Ishikawa (cell line): ENCODE data around the gene GCGR.

Experiments
- CEBPB ChIP-seq: IDR thresholded peaks from 2 replicates; pipeline ENCODE4 v1.6.1; 2012
- CREB1 ChIP-seq: IDR thresholded peaks from 2 replicates; pipeline ENCODE4 v1.6.1; 2012; ENCODE audit warnings: low read depth
- EGR1 ChIP-seq: IDR thresholded peaks from 2 replicates; pipeline ENCODE4 v1.6.1; 2012
- EP300 ChIP-seq: IDR thresholded peaks from 2 replicates; pipeline ENCODE4 v1.6.1; 2012; ENCODE audit warnings: borderline replicate concordance
- FOXM1 ChIP-seq: IDR thresholded peaks from 2 replicates; pipeline ENCODE4 v1.6.1; 2012; ENCODE audit warnings: low read depth, borderline replicate concordance
- MAX ChIP-seq: IDR thresholded peaks from 2 replicates; pipeline ENCODE4 v1.6.1; 2012
- NFIC ChIP-seq: IDR thresholded peaks from 2 replicates; pipeline ENCODE4 v1.6.1; 2012
- RAD21 ChIP-seq: IDR thresholded peaks from 2 replicates; pipeline ENCODE4 v1.6.1; 2012; ENCODE audit warnings: low read depth
- TAF1 ChIP-seq: IDR thresholded peaks from 2 replicates; pipeline ENCODE4 v1.6.1; 2012; ENCODE audit warnings: low read depth, mild to moderate bottlenecking
- TCF12 ChIP-seq: IDR thresholded peaks from 2 replicates; pipeline ENCODE4 v1.6.1; 2012; ENCODE audit warnings: low read depth
- TEAD4 ChIP-seq: IDR thresholded peaks from 2 replicates; pipeline ENCODE4 v1.6.1; 2012
- YY1 ChIP-seq: IDR thresholded peaks from 2 replicates; pipeline ENCODE4 v1.6.1; 2012; ENCODE audit warnings: low read depth
- ZBTB7A ChIP-seq: IDR thresholded peaks from 2 replicates; pipeline ENCODE4 v1.6.1; 2012; ENCODE audit warnings: low read depth
- TF ChIP-seq, protein P1 (sequence below): IDR thresholded peaks from 2 replicates; pipeline ENCODE4 v1.6.1; 2012; ENCODE audit warnings: low read depth, mild to moderate bottlenecking
- TF ChIP-seq, protein P2 (sequence below): IDR thresholded peaks from 2 replicates; pipeline ENCODE4 v1.6.1; 2012

GCGR gene

DNA sequence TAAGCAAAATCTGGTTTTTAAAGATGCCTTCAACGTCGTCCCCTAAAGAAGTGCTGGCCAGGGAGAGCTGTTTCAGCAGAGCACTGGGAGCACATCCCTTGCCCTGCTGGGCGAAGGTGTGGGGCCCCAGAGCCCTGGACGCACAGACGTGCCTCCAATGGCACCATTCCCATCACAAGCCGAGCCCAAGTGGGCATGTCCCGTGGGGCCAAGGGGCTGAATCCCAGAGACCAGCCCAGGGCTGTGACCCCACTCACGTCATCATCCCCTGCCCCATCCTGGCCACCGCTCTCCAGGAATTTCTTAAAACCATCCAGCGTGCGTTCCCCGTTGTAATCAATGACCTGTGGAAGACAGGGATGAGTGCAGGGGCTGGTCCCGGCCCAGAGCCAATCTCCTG is 40.9 kb downstream of the GCGR start:
- TF ChIP-seq NFIC (no peak), MAX (no peak), CEBPB (no peak), EGR1 (no peak), RAD21 (no peak), TCF12 (no peak), FOXM1 (no peak), CREB1 (no peak), TEAD4 (no peak), ZBTB7A (no peak), YY1 (no peak), EP300 (no peak), TAF1 (no peak)
- TF ChIP-seq, protein P1, sequence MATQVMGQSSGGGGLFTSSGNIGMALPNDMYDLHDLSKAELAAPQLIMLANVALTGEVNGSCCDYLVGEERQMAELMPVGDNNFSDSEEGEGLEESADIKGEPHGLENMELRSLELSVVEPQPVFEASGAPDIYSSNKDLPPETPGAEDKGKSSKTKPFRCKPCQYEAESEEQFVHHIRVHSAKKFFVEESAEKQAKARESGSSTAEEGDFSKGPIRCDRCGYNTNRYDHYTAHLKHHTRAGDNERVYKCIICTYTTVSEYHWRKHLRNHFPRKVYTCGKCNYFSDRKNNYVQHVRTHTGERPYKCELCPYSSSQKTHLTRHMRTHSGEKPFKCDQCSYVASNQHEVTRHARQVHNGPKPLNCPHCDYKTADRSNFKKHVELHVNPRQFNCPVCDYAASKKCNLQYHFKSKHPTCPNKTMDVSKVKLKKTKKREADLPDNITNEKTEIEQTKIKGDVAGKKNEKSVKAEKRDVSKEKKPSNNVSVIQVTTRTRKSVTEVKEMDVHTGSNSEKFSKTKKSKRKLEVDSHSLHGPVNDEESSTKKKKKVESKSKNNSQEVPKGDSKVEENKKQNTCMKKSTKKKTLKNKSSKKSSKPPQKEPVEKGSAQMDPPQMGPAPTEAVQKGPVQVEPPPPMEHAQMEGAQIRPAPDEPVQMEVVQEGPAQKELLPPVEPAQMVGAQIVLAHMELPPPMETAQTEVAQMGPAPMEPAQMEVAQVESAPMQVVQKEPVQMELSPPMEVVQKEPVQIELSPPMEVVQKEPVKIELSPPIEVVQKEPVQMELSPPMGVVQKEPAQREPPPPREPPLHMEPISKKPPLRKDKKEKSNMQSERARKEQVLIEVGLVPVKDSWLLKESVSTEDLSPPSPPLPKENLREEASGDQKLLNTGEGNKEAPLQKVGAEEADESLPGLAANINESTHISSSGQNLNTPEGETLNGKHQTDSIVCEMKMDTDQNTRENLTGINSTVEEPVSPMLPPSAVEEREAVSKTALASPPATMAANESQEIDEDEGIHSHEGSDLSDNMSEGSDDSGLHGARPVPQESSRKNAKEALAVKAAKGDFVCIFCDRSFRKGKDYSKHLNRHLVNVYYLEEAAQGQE, result no peak
- TF ChIP-seq, protein P2, sequence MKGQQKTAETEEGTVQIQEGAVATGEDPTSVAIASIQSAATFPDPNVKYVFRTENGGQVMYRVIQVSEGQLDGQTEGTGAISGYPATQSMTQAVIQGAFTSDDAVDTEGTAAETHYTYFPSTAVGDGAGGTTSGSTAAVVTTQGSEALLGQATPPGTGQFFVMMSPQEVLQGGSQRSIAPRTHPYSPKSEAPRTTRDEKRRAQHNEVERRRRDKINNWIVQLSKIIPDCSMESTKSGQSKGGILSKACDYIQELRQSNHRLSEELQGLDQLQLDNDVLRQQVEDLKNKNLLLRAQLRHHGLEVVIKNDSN, result no peak

DNA sequence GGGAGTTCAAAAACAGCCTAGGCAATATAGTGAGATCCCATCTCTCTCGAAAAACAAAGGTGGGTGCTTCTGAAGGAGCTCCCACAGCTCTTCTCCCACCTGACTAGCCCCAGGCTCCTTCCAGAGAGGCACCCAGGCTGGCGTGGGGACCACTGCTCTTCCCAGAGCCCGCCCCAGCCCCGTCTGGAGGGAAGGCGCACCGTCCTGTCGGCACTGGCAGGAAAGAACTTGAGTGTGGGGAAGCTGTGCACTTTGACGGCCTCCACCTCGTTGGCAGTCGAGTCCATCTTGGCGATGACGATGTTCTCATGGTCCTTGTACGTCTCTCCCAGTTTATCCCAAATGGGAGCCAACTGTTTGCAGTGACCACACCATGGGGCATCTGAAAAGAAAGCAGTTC is 41.4 kb downstream of the GCGR start:
- no peak for TF ChIP-seq EP300
- no peak for TF ChIP-seq TEAD4
- no peak for TF ChIP-seq EGR1
- TF ChIP-seq, protein P2, result no peak
- TF ChIP-seq, protein P1, result no peak
- no peak for TF ChIP-seq FOXM1
- TF ChIP-seq MAX, result no peak
- TF ChIP-seq YY1, result no peak
- TF ChIP-seq RAD21, result no peak
- TF ChIP-seq ZBTB7A, result no peak
- TF ChIP-seq CREB1, result no peak
- no peak for TF ChIP-seq CEBPB
- TF ChIP-seq NFIC, result no peak

DNA sequence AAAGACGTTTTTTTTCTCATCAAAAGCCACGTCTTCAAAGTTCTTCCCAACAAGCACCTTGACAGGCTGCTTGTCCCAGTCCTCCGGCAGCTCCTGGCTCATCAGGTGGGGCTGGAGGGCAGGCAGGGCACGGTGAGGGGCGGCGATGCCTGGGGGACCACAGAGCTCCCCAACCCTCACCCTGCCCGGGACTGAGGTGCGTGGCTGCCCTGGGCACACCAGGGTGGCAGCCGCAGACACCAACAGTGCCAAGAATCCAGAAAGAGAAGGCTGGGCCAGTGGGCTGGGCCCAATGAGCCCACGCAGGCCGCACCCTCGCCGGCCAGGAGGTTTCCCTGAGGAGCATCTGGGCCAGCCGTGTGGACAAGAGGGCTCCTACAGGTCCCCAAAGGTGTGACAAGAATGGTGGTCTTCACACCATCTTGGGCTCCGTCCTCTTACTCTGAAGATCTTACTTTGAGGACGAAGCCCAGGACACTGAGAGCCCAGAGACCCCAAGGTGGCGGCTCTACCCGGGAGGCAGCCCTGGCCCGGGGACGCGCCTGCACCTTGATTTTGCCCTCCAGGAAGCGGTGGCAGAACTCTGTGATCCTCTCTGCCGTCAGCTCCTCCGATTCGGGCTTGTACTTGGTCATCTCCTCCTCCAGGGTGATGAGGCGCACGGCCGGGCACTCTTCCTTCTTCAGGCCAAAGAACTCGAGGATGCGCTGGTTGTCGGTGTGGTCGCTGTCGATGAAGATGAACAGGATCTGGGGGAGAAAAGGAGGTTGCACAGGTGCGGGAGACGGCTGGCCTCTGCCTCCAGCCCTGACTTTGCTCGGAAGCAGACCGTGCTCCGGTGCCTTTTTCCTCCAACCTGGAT is 42.2 kb downstream of the GCGR start:
- TF ChIP-seq EGR1, result no peak
- no peak for TF ChIP-seq EP300
- no peak for TF ChIP-seq CEBPB
- TF ChIP-seq TAF1, result no peak
- no peak for TF ChIP-seq TEAD4
- TF ChIP-seq, protein P2, result no peak

- TF ChIP-seq FOXM1 (no peak), RAD21 (no peak), MAX (no peak), CEBPB (no peak), YY1 (no peak), NFIC (no peak), EGR1 (no peak), TAF1 (no peak), CREB1 (no peak), EP300 (no peak), TEAD4 (no peak)
- TF ChIP-seq, protein P2, result no peak
- TF ChIP-seq, protein P1, result no peak
Observed at GRCh38 chr17:81846743-81847689, 43.1 kb downstream of the GCGR start.
